GM21529 (cell line): ENCODE measurements around the gene EHD3.
A peak's percentile ranks its signal among the peaks of the same experiment; 100 is the strongest.

ENCODE experiments used
- ATAC-seq: cut with Tn5 transposase; IDR thresholded peaks from one replicate; pipeline ENCODE4 v1.9.1; 2021; ENCODE audit not compliant: unreplicated experiment

The EHD3 gene

GRCh38 chr2:31253356-31254131 is 19.6 kb downstream of the EHD3 start:
- no peak for ATAC-seq

- ATAC-seq, result no peak
Measured at GRCh38 chr2:31254237-31255203, 20.6 kb downstream of the EHD3 start.

DNA sequence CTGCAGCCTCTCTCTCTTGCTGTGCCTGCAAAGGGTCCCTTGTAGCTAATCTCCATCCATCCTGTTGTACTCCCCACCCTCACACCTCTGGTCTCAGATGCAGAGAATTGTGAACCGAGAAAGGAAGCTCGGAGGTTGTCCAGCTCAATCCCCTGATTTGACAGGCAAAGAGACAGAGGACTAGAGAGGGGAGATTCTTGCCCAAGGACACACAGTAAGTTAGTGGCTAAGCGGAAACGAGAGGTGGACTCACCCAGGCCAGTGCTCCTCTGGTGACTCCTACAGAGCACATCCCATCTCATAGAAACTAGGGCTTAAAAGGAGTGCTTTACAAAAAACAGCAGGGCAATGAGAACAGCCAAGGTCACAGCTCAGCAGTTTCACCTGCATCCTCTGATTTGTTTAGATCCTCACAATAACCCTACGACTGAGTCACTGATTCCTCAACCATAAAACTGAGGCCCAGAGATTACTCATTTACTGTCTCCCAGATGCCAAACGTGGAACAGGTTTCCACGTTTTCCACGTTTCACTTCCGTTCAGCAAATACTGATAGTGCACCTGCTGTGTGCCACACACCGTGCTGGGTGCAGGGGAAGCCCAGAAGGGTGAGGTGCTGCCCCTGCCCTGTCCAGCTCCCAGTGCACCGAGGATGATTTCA is 22.1 kb downstream of the EHD3 start:
- peak; percentile 66 for ATAC-seq

- peak; percentile 17 for ATAC-seq
Measured at GRCh38 chr2:31256611-31257382, 22.8 kb downstream of the EHD3 start.

DNA sequence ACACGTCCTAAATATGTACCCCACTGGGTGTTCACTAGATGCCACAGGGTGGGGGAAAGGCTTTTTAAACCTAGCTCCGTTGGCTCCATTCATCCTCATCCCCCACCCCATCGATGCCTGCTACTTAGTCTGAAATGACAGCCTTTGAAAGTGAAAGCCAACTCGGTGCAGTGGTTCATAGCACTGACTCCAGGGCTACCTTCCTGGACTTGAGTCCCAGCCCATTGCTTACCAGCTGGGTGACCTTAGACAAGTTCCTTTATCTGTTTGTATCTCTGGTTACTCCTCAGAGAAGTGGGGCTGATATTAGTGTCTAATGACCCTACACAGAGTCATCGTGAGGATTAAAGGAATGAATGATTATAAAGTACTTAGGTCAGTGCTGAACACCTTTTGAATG is 24.4 kb downstream of the EHD3 start:
- ATAC-seq, result peak; percentile 44

- ATAC-seq, result no peak
Measured at GRCh38 chr2:31259075-31259474, 25.1 kb downstream of the EHD3 start.

DNA sequence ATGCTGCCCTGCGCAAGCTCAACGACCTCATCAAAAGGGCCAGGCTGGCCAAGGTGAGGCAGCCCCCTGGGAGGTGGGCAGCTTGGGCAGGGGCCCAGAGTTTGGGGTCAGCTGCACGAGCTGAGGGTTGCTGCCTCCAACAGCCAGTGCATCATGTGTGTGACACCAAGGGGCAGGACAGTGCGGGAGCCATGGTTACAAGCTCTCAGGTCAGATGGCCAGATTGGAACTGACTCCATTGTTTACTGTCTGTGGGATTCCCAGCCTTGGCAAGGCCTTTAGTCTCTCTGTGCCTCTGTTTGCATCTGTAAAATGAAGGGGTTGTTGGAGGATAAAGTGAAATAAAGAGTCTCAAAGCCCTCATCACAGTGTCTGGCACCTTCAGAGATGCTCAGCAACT is 26.9 kb downstream of the EHD3 start:
- ATAC-seq, result no peak

GRCh38 chr2:31263636-31264190 is 29.8 kb downstream of the EHD3 start:
- ATAC-seq, result no peak

- ATAC-seq, result no peak
Measured at GRCh38 chr2:31265234-31265633, 31.3 kb downstream of the EHD3 start.

DNA sequence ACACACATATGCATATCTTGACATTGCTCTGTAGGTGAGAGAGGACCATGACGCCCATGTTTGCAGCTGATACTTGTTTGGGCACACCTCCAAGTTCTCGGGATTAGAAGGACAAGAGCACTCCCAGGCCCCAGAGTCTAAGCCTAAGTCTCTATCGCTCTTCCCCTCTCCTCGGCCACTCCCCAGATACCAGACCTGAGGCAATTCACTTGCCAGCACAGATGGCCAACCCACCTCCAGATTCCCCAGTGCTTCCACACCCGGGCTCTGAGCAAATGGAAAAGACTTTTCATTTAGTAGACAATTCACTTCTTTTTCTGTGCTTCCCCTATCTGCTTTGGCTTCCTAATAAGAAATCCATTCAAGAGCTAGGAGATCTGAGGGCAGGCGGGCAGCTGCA is 32.9 kb downstream of the EHD3 start:
- ATAC-seq, result no peak

GRCh38 chr2:31267437-31268120 is 33.6 kb downstream of the EHD3 start:
- ATAC-seq, result no peak

DNA sequence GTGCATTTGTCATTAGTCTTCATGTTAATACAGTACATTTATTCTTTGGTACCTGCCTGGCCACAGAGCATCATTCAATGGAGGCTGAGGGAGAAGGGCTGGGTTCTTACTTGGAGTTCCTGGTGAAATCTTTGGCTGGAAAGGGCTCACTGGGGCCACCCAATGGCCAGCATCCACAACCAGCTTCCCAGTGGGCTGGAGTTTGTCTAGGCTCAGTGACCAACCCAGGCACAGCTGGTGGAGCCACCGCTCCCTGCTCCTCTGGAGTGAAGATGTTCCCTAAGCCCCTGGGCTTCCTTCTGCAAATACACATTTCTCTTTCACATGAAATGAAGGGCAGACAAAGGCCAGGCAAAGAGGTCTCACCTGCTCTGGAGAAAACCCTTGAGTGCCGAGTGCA is 34.4 kb downstream of the EHD3 start:
- no peak for ATAC-seq

DNA sequence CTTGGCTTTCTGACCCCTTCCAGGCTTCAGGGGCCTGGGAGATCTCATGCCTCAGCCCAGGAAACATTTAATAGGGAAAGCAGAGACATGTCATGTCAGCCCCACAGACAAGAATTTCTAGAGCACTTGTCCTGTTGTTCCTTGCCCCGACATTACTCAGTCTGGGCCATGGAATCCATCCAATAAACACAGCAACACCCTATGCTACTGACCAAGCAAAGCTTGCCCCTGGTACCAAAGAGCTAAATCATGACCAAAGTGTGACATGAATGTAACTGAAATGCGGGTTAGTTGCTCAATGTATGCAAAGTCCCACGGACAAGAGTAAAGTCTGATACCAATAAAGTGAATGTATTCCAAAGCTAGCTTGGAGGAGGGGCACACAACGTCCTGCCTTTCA is 35.1 kb downstream of the EHD3 start:
- no peak for ATAC-seq

- no peak for ATAC-seq
Measured at GRCh38 chr2:31270131-31270530, 36.2 kb downstream of the EHD3 start.

GRCh38 chr2:31270822-31271231 is 36.9 kb downstream of the EHD3 start:
- ATAC-seq, result no peak

- no peak for ATAC-seq
Measured at GRCh38 chr2:31271851-31272267, 37.9 kb downstream of the EHD3 start.

DNA sequence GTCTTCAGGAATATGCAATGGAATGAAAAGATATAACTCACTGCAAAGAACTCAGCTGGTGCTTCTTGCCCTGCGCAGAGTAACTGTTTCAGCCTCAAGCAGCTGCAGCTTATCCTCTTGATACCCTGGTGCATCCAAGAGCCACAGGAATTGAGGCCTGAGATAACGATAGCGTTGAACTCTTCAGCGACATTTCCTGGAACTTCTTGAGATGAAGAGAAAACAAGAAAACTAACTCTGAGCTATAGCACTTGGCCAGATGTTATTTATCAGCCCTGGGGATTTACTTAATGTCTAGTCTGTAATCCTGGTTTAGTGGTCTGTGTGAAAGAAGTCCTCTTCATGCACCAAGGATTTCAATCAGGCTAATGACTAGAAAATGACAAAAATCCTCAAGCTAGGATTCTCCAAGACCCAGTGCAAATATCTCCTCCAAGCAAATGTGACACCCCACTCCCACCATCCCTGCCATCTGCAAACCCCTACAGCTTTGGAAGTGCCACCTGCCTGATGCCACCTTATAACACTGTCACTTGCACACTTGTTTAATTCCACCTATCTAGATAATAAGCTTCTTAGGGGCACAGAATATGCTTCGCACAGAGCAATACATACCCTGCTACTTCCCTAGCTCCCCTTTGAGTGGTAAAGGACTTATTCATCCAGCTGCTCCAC is 40.6 kb downstream of the EHD3 start:
- no peak for ATAC-seq

DNA sequence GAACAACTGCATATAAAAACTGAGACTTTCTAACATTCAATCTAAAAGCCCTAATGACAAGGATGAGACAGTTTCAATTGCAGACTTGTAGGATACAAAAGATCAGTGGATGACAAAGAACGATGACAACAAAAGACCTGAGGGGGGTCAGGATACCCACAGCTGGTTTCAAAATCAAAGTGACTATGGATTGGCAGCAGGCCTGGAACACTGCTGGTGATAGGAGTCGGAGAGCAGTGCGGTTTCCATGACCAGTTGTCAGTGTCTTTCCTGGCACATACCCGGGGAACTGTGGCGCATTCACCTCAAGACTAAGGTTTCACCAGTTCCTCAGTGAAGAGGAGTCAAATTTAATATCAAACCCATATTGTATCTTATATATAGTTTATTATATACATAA is 42.0 kb downstream of the EHD3 start:
- ATAC-seq, result no peak

DNA sequence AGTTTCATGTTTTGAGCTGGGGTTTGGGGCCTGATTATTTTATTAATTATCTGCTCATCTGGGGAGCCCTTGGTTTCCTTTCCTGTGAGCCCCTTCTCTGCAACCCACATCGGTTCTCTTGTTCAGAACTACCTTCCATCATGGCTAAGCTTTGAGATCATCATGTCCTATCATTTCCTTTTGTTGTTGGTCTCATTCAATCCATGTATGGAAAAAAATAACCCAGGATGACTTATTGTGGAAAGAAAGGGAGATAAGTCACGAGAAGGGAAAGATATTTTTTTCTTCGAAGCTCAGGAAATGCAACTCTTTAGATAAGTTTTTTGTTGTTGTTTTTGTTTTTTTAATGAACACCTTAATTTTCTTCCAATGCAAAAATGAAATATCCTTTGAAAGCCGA is 43.7 kb downstream of the EHD3 start:
- no peak for ATAC-seq
